ENCODE measurements around the gene ADIPOR1. TPM values are rescaled to one million over a fixed set of nuclear protein-coding genes. Genes with fewer than 3 reads are reported as not detected.
A peak's percentile ranks its signal among the peaks of the same experiment; 100 is the strongest.
"Not testable (repeated sequence)": the region's sequence is repeated elsewhere in the genome, so short reads cannot be mapped to it uniquely, and the experiment has no call there.

The ADIPOR1 gene
- total RNA-seq, 3 donors from 2014 or later = 85.7 to 94.1 (median 90.7) TPM

DNA sequence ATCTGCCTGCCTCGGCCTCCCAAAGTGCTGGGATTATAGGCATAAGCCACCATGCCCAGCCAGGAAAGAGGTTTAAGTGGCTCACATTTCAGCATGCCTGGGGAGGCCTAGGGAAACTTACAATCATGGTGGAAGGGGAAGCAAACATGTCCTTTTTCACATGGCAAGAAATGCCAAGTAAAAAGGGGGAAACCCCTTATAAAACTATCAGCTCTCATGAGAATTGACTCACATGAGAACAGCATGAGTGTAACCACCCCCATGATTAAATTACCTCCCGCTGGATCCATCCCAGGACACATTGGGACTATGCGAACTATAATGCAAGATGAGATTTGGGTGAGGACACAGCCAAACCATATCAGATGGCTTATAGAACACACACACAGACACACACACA, 22.3 kb downstream of the ADIPOR1 start:
- H3K27me3 Mint-ChIP-seq (ENCODE audit: low read depth) = peaks cover 15% of the 10 kb centered on the region
- DNase-seq (no peak), ATAC-seq (no peak)
- peaks cover 8% of the 10 kb centered on the region for H3K4me1 Mint-ChIP-seq (ENCODE audit: low read depth)
- H3K4me3 Mint-ChIP-seq = no peak overlapping the region
- peaks cover 4% of the 10 kb centered on the region for H3K36me3 Mint-ChIP-seq (ENCODE audit: insufficient read depth)
- H3K9me3 Mint-ChIP-seq = no peaks in the 10 kb centered on the region

DNA sequence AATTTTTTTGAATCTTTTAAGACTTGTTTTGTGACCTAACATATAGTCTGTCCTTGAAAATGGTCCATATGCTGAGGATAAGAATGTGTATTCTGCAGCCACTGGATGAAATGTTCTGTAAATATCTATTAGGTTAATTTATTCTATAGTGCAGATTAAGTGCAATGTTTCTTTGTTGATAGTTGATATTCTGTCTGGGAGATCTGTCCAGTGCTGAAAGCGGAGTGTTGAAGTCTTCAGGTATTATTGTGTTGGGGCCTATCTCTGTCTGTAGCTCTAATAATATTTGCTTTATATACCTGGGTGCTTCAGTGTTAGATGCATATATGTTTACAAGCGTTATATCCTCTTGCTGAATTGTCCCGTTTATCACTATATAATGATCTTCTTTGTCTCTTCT, 23.4 kb downstream of the ADIPOR1 start:
- peaks cover 3% of the 10 kb centered on the region for H3K36me3 Mint-ChIP-seq (ENCODE audit: insufficient read depth)
- peaks cover 15% of the 10 kb centered on the region for H3K27me3 Mint-ChIP-seq (ENCODE audit: low read depth)
- H3K9me3 Mint-ChIP-seq = no peaks in the 10 kb centered on the region
- peaks cover 8% of the 10 kb centered on the region for H3K4me1 Mint-ChIP-seq (ENCODE audit: low read depth)
- ATAC-seq = no peak
- no peak overlapping the region for H3K4me3 Mint-ChIP-seq
- DNase-seq = no peak

GRCh38 chr1:202932476-202932875, 25.6 kb downstream of the ADIPOR1 start:
- Mint-ChIP-seq H3K4me3 (no peak overlapping the region), H3K36me3 (ENCODE audit: insufficient read depth) (no peaks in the 10 kb centered on the region), H3K4me1 (ENCODE audit: low read depth) (peaks cover 8% of the 10 kb centered on the region), H3K27me3 (ENCODE audit: low read depth) (peaks cover 15% of the 10 kb centered on the region), H3K9me3 (no peaks in the 10 kb centered on the region)
- DNase-seq = no peak
- ATAC-seq = no peak

GRCh38 chr1:202926581-202927491, 31.3 kb downstream of the ADIPOR1 start, which contains the start of gene KLHL12:
TSS of gene KLHL12 (minus strand) at chr1:202927234. CDS start at chr1:202925162, 2,072 bp downstream.
- H3K27me3 Mint-ChIP-seq (ENCODE audit: low read depth) = no peaks in the 10 kb centered on the region
- H3K9me3 Mint-ChIP-seq = no peaks in the 10 kb centered on the region
- H3K4me1 Mint-ChIP-seq (ENCODE audit: low read depth) = peaks cover 33% of the 10 kb centered on the region
- H3K4me3 Mint-ChIP-seq = peak within 1 kb of the TSS; percentile 91
- DNase-seq (peak; percentile 94), ATAC-seq (peak; percentile 96 to 98)
- H3K36me3 Mint-ChIP-seq (ENCODE audit: insufficient read depth) = peaks cover 9% of the 10 kb centered on the region

- H3K9me3 Mint-ChIP-seq = no peaks in the 10 kb centered on the region
- H3K4me1 Mint-ChIP-seq (ENCODE audit: low read depth) = peaks cover 33% of the 10 kb centered on the region
- no peak overlapping the region for H3K4me3 Mint-ChIP-seq
- H3K27me3 Mint-ChIP-seq (ENCODE audit: low read depth) = no peaks in the 10 kb centered on the region
- H3K36me3 Mint-ChIP-seq (ENCODE audit: insufficient read depth) = peaks cover 16% of the 10 kb centered on the region
- DNase-seq (no peak), ATAC-seq (no peak)
Measured at GRCh38 chr1:202923533-202923932, 34.6 kb downstream of the ADIPOR1 start.

DNA sequence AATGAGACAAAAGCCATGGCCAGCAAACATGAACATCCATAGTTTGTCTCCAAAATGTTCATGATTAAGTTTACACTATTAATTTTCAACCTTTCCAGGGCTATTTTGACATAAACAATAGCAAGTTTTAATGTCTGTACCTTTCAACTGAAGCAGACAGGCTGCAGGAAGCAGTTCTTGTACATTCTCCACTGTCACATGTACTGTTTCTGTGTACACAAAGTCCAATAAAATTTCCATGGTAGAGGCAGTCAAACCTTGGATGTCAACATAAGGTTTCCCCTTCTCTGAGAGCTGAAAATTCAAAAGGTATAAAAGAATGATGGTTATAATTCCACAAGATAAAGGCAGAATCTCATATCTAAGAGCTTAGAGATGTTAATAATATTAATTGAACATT, 38.5 kb downstream of the ADIPOR1 start:
- ATAC-seq = no peak
- peaks cover 29% of the 10 kb centered on the region for H3K36me3 Mint-ChIP-seq (ENCODE audit: insufficient read depth)
- DNase-seq = no peak
- peaks cover 19% of the 10 kb centered on the region for H3K4me1 Mint-ChIP-seq (ENCODE audit: low read depth)
- H3K4me3 Mint-ChIP-seq = no peak overlapping the region
- no peaks in the 10 kb centered on the region for H3K9me3 Mint-ChIP-seq
- no peaks in the 10 kb centered on the region for H3K27me3 Mint-ChIP-seq (ENCODE audit: low read depth)

- H3K4me3 Mint-ChIP-seq = no peak overlapping the region
- H3K4me1 Mint-ChIP-seq (ENCODE audit: low read depth) = peaks cover 2% of the 10 kb centered on the region
- ATAC-seq (no peak), DNase-seq (no peak)
- no peaks in the 10 kb centered on the region for H3K9me3 Mint-ChIP-seq
- H3K27me3 Mint-ChIP-seq (ENCODE audit: low read depth) = no peaks in the 10 kb centered on the region
- H3K36me3 Mint-ChIP-seq (ENCODE audit: insufficient read depth) = peaks cover 52% of the 10 kb centered on the region
Measured at GRCh38 chr1:202915146-202915545, 43.0 kb downstream of the ADIPOR1 start.

- peaks cover 50% of the 10 kb centered on the region for H3K36me3 Mint-ChIP-seq (ENCODE audit: insufficient read depth)
- H3K4me1 Mint-ChIP-seq (ENCODE audit: low read depth); H3K4me3 Mint-ChIP-seq; H3K9me3 Mint-ChIP-seq; ATAC-seq; DNase-seq; H3K27me3 Mint-ChIP-seq (ENCODE audit: low read depth): not testable (repeated sequence)
Measured at GRCh38 chr1:202912476-202912875, 45.6 kb downstream of the ADIPOR1 start.

GRCh38 chr1:202909494-202909893, 48.6 kb downstream of the ADIPOR1 start:
- ATAC-seq (no peak), DNase-seq (no peak)
- Mint-ChIP-seq H3K4me3 (no peak overlapping the region), H3K4me1 (ENCODE audit: low read depth) (peaks cover 2% of the 10 kb centered on the region), H3K9me3 (no peaks in the 10 kb centered on the region), H3K36me3 (ENCODE audit: insufficient read depth) (peaks cover 47% of the 10 kb centered on the region), H3K27me3 (ENCODE audit: low read depth) (no peaks in the 10 kb centered on the region)

DNA sequence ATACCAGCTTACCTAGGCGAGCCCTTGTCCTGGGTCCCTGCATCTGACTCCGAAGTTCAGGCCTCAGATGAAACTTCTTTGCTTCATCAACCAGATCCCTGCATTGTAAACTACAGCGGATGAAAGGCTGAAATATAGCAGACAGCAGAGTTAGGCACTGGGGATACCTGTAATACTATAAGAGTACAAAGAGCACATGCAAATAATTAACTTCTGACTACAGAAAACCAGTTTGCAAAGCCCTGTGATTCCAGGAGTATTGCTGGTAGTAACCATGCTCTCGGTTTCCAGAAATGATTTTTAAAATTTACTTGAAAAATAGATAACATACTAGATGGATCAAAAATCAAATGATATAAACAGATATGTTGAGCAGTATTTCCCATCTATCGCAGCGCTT, 49.1 kb downstream of the ADIPOR1 start:
- no peak for ATAC-seq
- DNase-seq = no peak
- H3K27me3 Mint-ChIP-seq (ENCODE audit: low read depth) = no peaks in the 10 kb centered on the region
- no peak overlapping the region for H3K4me3 Mint-ChIP-seq
- H3K4me1 Mint-ChIP-seq (ENCODE audit: low read depth) = peaks cover 2% of the 10 kb centered on the region
- H3K9me3 Mint-ChIP-seq = no peaks in the 10 kb centered on the region
- H3K36me3 Mint-ChIP-seq (ENCODE audit: insufficient read depth) = peaks cover 47% of the 10 kb centered on the region

- no peaks in the 10 kb centered on the region for H3K27me3 Mint-ChIP-seq (ENCODE audit: low read depth)
- peaks cover 26% of the 10 kb centered on the region for H3K36me3 Mint-ChIP-seq (ENCODE audit: insufficient read depth)
- ATAC-seq (no peak), DNase-seq (no peak)
- no peak overlapping the region for H3K4me3 Mint-ChIP-seq
- H3K9me3 Mint-ChIP-seq = no peaks in the 10 kb centered on the region
- no peaks in the 10 kb centered on the region for H3K4me1 Mint-ChIP-seq (ENCODE audit: low read depth)
Measured at GRCh38 chr1:202905331-202905730, 52.8 kb downstream of the ADIPOR1 start.

GRCh38 chr1:202903808-202904207, 54.3 kb downstream of the ADIPOR1 start:
- H3K4me3 Mint-ChIP-seq; H3K4me1 Mint-ChIP-seq (ENCODE audit: low read depth); DNase-seq; H3K9me3 Mint-ChIP-seq; H3K27me3 Mint-ChIP-seq (ENCODE audit: low read depth); ATAC-seq: not testable (repeated sequence)
- H3K36me3 Mint-ChIP-seq (ENCODE audit: insufficient read depth) = peaks cover 13% of the 10 kb centered on the region

DNA sequence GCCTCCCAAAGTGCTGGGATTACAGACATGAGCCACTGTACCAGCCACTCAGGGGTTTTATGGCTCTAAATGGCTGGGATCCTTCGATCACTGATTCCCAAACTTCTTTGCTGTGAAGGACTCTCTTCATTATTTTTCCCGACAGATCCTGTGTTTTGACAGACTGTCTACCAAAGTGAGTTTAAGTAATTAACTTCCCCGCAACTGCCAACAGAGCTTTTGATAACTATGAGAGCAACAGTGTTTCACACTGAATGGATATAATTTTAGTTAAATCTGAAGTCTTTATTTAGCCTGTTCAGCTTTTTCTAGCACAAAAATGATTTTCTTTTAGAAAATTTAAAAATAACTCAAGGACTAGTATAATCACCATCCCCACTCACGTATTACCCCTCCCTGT, 56.6 kb downstream of the ADIPOR1 start:
- no peaks in the 10 kb centered on the region for H3K4me1 Mint-ChIP-seq (ENCODE audit: low read depth)
- H3K36me3 Mint-ChIP-seq (ENCODE audit: insufficient read depth) = peaks cover 20% of the 10 kb centered on the region
- H3K9me3 Mint-ChIP-seq = no peaks in the 10 kb centered on the region
- DNase-seq (no peak), ATAC-seq (no peak)
- no peaks in the 10 kb centered on the region for H3K27me3 Mint-ChIP-seq (ENCODE audit: low read depth)
- H3K4me3 Mint-ChIP-seq = no peak overlapping the region

DNA sequence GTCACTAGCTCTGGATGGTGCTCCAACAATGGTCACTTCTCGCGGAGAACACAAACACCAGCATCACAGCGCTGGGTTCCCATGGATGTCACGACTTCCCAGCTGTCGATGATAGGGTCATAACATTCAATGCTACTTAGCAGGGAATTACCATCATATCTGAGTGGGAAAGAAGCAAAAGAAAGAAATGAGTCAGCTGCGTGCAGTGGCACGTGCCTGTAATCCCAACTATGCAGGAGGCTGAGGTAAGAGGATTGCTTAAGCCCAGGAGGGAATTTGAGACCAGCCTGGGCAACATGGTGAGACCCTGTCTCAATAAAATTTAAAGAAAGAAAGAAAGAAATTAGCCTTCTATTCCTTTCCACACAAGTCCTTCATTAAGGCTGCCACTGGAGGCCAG, 65.6 kb downstream of the ADIPOR1 start:
- Mint-ChIP-seq H3K4me3 (no peak overlapping the region), H3K36me3 (ENCODE audit: insufficient read depth) (peaks cover 37% of the 10 kb centered on the region), H3K4me1 (ENCODE audit: low read depth) (peaks cover 12% of the 10 kb centered on the region), H3K27me3 (ENCODE audit: low read depth) (no peaks in the 10 kb centered on the region), H3K9me3 (no peaks in the 10 kb centered on the region)
- ATAC-seq = no peak
- DNase-seq = no peak
